NCI-H146 treated with DMSO at 0.1 percent for 48 hours (cell line): ENCODE data around the gene PLCB1.

Source experiments
- DNase-seq: peaks from one replicate; lab custom pipeline; 2025; ENCODE audit not compliant: unreplicated experiment; lab: John Stamatoyannopoulos, UW

PLCB1 gene

GRCh38 chr20:8673116-8673515 is 541.0 kb downstream of the PLCB1 start:
- no peak for DNase-seq

- no peak for DNase-seq
Observed at GRCh38 chr20:8675896-8676295, 543.8 kb downstream of the PLCB1 start.

DNA sequence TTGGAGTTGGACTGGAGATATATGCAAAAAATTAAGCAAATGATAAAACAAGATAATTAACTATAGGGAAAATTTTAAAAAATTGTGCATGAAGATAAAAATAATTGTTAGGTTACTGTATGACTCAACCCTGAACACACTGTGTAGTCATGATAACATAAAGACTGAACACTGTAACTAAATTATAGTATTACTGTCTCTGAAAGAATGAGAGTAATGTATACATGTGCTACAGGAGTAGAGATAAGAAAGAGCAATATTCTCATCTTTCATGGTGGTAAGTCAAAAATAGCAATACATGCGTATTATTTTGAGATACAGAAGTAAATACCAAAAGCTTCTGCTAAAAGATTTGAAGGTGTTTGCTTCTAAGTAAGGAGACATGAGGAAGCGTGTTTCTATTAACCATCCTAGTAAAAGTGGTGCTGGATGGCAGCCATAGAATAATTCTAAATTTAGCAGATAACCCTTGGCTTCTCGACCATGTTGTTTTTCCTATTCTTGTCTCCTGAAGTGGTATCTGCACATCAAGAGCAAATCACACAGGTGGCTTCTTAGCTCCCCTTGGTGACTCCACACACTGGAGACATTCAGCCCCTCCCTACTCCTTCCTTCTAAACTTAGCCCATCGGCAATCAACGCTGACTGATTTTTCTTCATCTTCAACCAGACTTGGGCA is 546.2 kb downstream of the PLCB1 start:
- DNase-seq: no peak

GRCh38 chr20:8689337-8689736 is 557.3 kb downstream of the PLCB1 start:
- DNase-seq: no peak

DNA sequence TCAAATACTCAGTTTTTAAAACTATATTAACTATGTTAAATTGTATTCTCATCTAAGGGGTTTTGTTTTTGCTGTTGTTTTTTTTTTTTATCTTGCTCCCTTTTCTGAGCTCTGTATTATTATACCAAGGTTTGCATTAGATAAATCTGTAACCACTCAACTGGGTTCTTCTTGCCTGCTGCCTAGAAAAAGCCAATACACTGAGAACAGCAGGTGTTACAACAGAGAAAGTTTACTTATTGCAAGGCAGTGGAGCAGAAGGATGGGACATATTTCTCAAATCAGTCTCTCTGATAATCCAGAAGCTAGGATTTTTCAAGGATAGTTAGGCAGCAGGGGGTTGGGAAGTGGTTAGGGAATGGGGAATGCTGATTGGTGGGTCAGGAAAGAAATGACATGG is 558.0 kb downstream of the PLCB1 start:
- DNase-seq: no peak

DNA sequence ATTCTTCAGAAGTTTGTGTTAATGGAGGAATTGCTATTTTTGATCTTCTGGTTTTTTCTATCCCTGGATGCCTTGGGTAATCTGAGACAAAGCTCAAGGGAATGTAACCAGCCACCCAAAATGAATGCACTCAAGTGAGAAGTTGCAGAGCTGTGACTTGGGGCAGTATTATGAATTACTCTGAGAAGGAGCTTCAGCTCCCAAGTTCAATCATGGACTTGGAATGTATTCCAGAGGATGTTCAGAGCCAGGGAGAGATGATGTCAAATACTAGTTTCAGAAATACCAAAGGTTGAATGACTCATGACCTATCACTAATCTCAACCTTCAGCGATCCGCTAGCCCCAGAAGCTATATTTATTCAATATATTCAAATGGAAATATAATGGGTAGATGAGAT is 561.6 kb downstream of the PLCB1 start:
- no peak for DNase-seq

GRCh38 chr20:8700756-8701155 is 568.7 kb downstream of the PLCB1 start:
- no peak for DNase-seq

DNA sequence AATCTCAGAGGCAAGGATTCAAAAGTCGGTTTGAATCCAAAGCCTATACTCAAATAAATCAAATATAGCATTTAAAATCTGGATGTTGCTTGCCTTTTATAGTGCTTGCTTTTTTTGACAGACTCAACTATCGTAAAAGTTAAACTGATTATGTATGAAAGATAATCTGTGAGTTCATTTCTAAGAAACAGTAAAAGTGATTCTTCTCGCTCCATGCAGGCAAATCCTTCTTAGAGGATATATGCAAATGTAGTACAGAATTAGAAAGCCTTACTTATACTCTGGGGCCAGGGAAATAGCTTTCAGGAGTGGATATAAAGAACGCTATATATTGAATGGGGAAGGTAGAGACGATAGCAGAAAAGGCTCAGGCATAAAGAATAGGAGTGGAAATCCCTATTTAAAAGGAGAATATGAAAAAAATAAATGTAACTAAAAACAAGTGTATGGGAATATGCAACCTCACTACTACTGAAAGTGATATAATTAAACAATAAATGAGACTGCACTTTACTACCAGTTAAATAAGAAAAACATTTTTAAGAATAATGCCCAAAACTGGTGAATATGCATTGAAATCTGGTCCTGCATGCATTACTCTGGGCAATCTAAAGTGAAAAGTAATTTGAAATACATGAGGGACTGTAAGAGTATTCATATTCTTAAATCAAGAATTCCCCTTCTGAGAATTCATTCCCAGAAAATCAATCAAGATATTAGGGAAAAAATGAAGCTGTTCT is 575.1 kb downstream of the PLCB1 start:
- no peak for DNase-seq

DNA sequence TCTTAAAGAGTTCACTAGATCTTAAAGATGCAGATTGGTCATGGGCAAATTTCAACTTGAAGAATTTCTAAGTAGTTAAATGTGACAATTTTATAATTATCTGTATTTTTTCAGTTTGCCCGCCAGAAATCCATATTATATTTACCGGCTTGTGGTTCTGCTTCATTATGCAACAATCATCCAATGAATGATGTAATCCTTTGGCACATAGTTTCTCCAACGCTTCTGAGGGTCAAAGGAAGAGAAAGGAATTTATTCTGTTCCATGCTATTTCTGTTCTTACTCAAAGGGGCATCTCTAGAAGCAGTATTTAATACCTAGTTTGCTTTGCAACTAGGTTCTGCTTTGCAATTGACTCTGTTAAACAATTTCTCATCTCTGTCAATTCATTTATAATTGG is 577.6 kb downstream of the PLCB1 start:
- no peak for DNase-seq

GRCh38 chr20:8711501-8711900 is 579.4 kb downstream of the PLCB1 start:
- DNase-seq: no peak

- DNase-seq: no peak
Observed at GRCh38 chr20:8714206-8714605, 582.1 kb downstream of the PLCB1 start.

- peak; percentile 1 for DNase-seq
Observed at GRCh38 chr20:8718279-8718678, 586.2 kb downstream of the PLCB1 start.

GRCh38 chr20:8720089-8720488 is 588.0 kb downstream of the PLCB1 start:
- no peak for DNase-seq

DNA sequence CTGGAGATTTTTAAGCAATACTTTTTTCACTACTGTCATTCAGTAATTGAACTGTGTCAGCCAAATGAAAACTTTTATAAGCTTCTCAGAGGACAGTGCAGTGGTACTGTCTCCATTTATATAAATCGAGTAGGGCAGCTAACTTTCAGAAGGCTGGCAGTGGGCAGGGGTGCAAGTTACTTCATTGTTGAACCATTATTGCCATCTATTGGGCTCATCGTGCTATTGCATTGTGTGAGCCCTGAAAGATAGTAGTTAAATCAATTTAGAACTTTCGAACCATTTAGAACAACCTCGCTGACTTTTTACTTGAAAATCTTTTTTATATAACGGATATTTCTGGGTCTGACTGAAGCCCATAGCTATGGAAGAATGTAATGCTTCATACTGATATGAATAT is 589.0 kb downstream of the PLCB1 start:
- DNase-seq: peak; percentile 47

- peak; percentile 55 for DNase-seq
Observed at GRCh38 chr20:8722277-8722928, 590.3 kb downstream of the PLCB1 start.

DNA sequence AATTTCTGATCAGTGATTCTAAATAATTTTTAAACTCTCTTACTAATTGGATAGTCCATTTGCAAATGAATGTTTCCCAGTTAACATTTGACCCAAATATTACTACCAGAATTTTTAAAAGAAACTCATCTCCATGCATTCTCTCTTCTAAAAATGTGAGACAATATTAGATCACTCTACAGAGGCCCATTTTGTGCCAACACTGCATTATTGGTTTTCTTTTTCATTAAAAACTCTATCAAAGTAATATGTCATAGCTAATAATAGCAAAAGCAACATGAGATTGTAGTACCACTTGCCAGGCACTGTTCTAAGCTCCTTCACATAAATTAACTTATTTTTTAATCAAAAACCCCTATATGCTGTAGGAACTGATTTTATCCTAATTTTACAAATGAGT is 591.2 kb downstream of the PLCB1 start:
- no peak for DNase-seq

- DNase-seq: no peak
Observed at GRCh38 chr20:8724884-8725283, 592.8 kb downstream of the PLCB1 start.

DNA sequence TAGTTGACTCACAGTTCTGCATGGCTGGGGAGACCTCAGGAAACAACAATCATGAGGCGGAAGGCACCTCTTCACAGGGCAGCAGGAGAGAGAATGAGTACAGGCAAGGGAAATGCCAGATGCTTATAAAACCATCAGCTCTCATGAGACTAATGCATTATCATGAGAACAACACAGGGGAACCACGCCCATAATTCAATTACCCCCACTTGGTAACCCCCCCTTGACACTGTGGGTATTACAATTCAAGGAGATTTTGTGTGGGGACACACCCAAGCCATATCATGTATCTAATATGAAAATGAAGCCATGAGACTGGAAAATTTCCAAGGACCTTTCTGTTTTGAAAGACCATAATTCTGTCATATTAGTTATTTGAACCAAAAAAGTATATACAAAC is 594.4 kb downstream of the PLCB1 start:
- no peak for DNase-seq

DNA sequence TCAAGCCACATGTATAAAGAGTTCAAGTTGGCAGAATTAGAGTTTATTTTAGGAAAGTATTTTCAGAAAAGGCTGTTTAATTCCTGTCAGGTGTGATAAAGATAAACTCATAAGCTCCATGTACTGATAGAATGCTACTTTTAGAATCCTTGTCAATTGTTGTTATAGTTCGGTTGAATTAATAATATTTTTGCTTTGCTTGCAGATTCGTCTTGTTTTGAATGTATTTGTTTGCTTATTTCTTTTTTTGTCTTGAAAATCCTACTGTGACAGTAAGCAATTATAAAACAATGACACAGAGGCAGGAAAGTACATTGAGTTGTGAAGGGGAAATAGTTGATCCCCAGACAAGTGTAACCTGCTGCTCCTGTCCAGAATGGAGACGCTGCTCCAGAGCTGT is 602.9 kb downstream of the PLCB1 start:
- DNase-seq: no peak

GRCh38 chr20:8735674-8736073 is 603.6 kb downstream of the PLCB1 start:
- no peak for DNase-seq

- DNase-seq: no peak
Observed at GRCh38 chr20:8740265-8740664, 608.2 kb downstream of the PLCB1 start.

- DNase-seq: no peak
Observed at GRCh38 chr20:8744228-8744844, 612.3 kb downstream of the PLCB1 start.
